GM13976 (cell line): ENCODE data around the gene LMCD1.

Source experiments
- DNase-seq: peaks from one replicate; pipeline ENCODE4 v3.0.0; 2012; ENCODE audit warnings: low spot score
- CTCF ChIP-seq: IDR thresholded peaks from 2 replicates; pipeline ENCODE4 v1.5.1; 2012; ENCODE audit warnings: borderline replicate concordance, mild to moderate bottlenecking; ENCODE audit not compliant: insufficient read depth; ENCODE audit errors: extremely low read depth, missing control alignments, control extremely low read depth
- in situ Hi-C: fragments of 300-500 bp; cut with MboI; formaldehyde crosslinking; loops from one replicate; pipeline ENCODE4 v1.12.0; 2022; ENCODE audit warnings: low sequenced_read_pairs, mixed read lengths, inconsistent platforms; ENCODE audit not compliant: unreplicated experiment

LMCD1 gene

GRCh38 chr3:8486434-8486833 lies 15.2 kb upstream of the LMCD1 start:
- no peak for TF ChIP-seq CTCF
- DNase-seq: no peak
- in situ Hi-C loops: no loop called here

- DNase-seq: no peak
- no peak for TF ChIP-seq CTCF
- in situ Hi-C loops: no loop called here
Observed at GRCh38 chr3:8486936-8487335, 14.7 kb upstream of the LMCD1 start.

- no peak for DNase-seq
- TF ChIP-seq CTCF: no peak
- in situ Hi-C loops: no loop called here
Observed at GRCh38 chr3:8488411-8488810, 13.2 kb upstream of the LMCD1 start.

GRCh38 chr3:8488877-8489276 lies 12.7 kb upstream of the LMCD1 start:
- TF ChIP-seq CTCF: no peak
- DNase-seq: no peak
- in situ Hi-C loops: no loop called here

GRCh38 chr3:8489278-8489792 lies 12.3 kb upstream of the LMCD1 start:
- TF ChIP-seq CTCF: no peak
- in situ Hi-C loops: no loop called here
- no peak for DNase-seq

- TF ChIP-seq CTCF: no peak
- no peak for DNase-seq
- in situ Hi-C loops: no loop called here
Observed at GRCh38 chr3:8490079-8490552, 11.5 kb upstream of the LMCD1 start.
